SIG-M5 (cell line): ENCODE data around the gene TCERG1L.

Source experiments
- DNase-seq: peaks from one replicate; lab custom pipeline; 2025; lab: John Stamatoyannopoulos, UW

TCERG1L gene

GRCh38 chr10:131065673-131066305 lies 245.7 kb downstream of the TCERG1L start:
- no peak for DNase-seq

- no peak for DNase-seq
Measured at GRCh38 chr10:131063311-131063710, 248.2 kb downstream of the TCERG1L start.

GRCh38 chr10:131062621-131063260 lies 248.8 kb downstream of the TCERG1L start:
- no peak for DNase-seq

GRCh38 chr10:131061216-131061615 lies 250.3 kb downstream of the TCERG1L start:
- no peak for DNase-seq

- DNase-seq = no peak
Measured at GRCh38 chr10:131059881-131060280, 251.6 kb downstream of the TCERG1L start.

- no peak for DNase-seq
Measured at GRCh38 chr10:131058799-131059198, 252.7 kb downstream of the TCERG1L start.

GRCh38 chr10:131056781-131057180 lies 254.7 kb downstream of the TCERG1L start:
- DNase-seq = no peak

- no peak for DNase-seq
Measured at GRCh38 chr10:131056091-131056579, 255.4 kb downstream of the TCERG1L start.

- DNase-seq = no peak
Measured at GRCh38 chr10:131055437-131055836, 256.1 kb downstream of the TCERG1L start.

- DNase-seq = no peak
Measured at GRCh38 chr10:131053192-131053591, 258.3 kb downstream of the TCERG1L start.

GRCh38 chr10:131050162-131050766 lies 261.3 kb downstream of the TCERG1L start:
- DNase-seq = no peak

GRCh38 chr10:131049016-131049415 lies 262.5 kb downstream of the TCERG1L start:
- no peak for DNase-seq

GRCh38 chr10:131048606-131049005 lies 262.9 kb downstream of the TCERG1L start:
- DNase-seq = no peak

GRCh38 chr10:131047501-131047900 lies 264.0 kb downstream of the TCERG1L start:
- no peak for DNase-seq

GRCh38 chr10:131046194-131046593 lies 265.3 kb downstream of the TCERG1L start:
- no peak for DNase-seq

GRCh38 chr10:131044379-131045111 lies 267.0 kb downstream of the TCERG1L start:
- DNase-seq = no peak

- no peak for DNase-seq
Measured at GRCh38 chr10:131043039-131043691, 268.4 kb downstream of the TCERG1L start.
